Measurements from ENCODE around the gene FARP1. TPM values are rescaled to one million over a fixed set of nuclear protein-coding genes. Genes with fewer than 3 reads are reported as not detected.

Gene FARP1
- total RNA-seq, 4 donors from 2014 or later: 1.5 to 10.3 (median 6.4) TPM

- no peaks in the 10 kb centered on the region for H3K27me3 ChIP-seq
- DNase-seq: no peak
- no peak overlapping the region for H3K27ac ChIP-seq
- no peaks in the 10 kb centered on the region for H3K9me3 ChIP-seq
- WGBS, 2 donors: 63 to 69% methylated on average over 3 to 4 of the region's 4 CpGs
- intact Hi-C loops (cut with DNase I): no loop called here
- no peaks in the 10 kb centered on the region for H3K4me1 ChIP-seq
- no peak for TF ChIP-seq POLR2A (IDR thresholded peaks at IDR 0.05)
- no peak overlapping the region for H3K4me3 ChIP-seq
- no peaks in the 10 kb centered on the region for H3K36me3 ChIP-seq
Measured at GRCh38 chr13:98242403-98242802, 99.5 kb downstream of the FARP1 start.

DNA sequence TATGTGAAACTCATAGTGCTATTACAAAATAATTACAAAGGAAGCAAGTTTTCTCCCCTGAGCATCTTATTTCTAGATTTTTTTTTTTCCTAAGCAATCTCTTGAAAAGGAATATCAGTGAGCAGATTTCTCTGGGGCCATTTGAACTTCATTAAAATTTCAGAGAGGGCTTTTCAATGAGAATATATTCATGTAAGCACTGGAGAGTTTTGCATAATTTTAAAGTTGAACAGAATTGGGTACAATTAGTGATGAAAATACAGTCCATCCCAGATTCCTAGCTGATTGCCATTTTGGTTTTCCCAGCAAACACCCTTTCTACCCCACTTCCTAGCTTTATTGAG is 101.0 kb downstream of the FARP1 start:
- no peaks in the 10 kb centered on the region for H3K36me3 ChIP-seq
- H3K27me3 ChIP-seq: no peaks in the 10 kb centered on the region
- intact Hi-C loops (cut with DNase I): no loop called here
- H3K4me3 ChIP-seq: no peak overlapping the region
- no peak for DNase-seq
- H3K27ac ChIP-seq: no peak overlapping the region
- no peak for TF ChIP-seq POLR2A (IDR thresholded peaks at IDR 0.05)
- TF ChIP-seq, protein P1, sequence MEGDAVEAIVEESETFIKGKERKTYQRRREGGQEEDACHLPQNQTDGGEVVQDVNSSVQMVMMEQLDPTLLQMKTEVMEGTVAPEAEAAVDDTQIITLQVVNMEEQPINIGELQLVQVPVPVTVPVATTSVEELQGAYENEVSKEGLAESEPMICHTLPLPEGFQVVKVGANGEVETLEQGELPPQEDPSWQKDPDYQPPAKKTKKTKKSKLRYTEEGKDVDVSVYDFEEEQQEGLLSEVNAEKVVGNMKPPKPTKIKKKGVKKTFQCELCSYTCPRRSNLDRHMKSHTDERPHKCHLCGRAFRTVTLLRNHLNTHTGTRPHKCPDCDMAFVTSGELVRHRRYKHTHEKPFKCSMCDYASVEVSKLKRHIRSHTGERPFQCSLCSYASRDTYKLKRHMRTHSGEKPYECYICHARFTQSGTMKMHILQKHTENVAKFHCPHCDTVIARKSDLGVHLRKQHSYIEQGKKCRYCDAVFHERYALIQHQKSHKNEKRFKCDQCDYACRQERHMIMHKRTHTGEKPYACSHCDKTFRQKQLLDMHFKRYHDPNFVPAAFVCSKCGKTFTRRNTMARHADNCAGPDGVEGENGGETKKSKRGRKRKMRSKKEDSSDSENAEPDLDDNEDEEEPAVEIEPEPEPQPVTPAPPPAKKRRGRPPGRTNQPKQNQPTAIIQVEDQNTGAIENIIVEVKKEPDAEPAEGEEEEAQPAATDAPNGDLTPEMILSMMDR (IDR thresholded peaks at IDR 0.05): no peak
- no peaks in the 10 kb centered on the region for H3K4me1 ChIP-seq
- no peaks in the 10 kb centered on the region for H3K9me3 ChIP-seq

GRCh38 chr13:98246538-98247172 is 103.8 kb downstream of the FARP1 start:
- TF ChIP-seq POLR2A (IDR thresholded peaks at IDR 0.05): no peak
- TF ChIP-seq, protein P1 (IDR thresholded peaks at IDR 0.05): no peak
- no peaks in the 10 kb centered on the region for H3K4me1 ChIP-seq
- intact Hi-C loops (cut with DNase I): no loop called here
- WGBS, 2 donors: 69 to 92% methylated on average over 6 of the region's 11 CpGs
- H3K27me3 ChIP-seq: no peaks in the 10 kb centered on the region
- DNase-seq: no peak
- no peak overlapping the region for H3K4me3 ChIP-seq
- no peak overlapping the region for H3K27ac ChIP-seq
- H3K36me3 ChIP-seq: no peaks in the 10 kb centered on the region
- no peaks in the 10 kb centered on the region for H3K9me3 ChIP-seq

DNA sequence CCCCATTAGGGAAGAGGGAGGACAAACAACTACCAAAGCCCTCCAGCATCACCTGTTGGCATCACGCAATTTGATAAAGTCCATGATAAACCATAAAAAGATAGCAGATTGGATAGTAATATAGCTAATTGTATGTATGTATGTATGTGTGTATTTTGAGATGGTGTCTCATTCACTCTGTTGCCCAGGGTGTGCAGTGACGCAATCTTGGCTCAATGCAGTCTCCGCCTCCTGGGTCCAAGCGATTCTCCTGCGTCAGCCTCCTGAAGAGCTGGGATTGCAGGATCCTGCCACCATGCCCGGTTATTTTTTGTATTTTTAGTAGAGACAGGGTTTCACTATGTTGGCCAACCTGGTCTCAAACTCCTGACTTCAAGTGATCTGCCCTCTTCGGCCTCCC is 108.8 kb downstream of the FARP1 start:
- H3K4me3 ChIP-seq: no peak overlapping the region
- TF ChIP-seq, protein P1 (IDR thresholded peaks at IDR 0.05): no peak
- TF ChIP-seq POLR2A (IDR thresholded peaks at IDR 0.05): no peak
- intact Hi-C loops (cut with DNase I): no loop called here
- no peak overlapping the region for H3K27ac ChIP-seq
- H3K36me3 ChIP-seq: no peaks in the 10 kb centered on the region
- 86 to 95% methylated on average over 7 of the region's 7 CpGs for WGBS, 2 donors
- no peaks in the 10 kb centered on the region for H3K4me1 ChIP-seq
- H3K9me3 ChIP-seq: no peaks in the 10 kb centered on the region
- no peak for DNase-seq
- no peaks in the 10 kb centered on the region for H3K27me3 ChIP-seq

GRCh38 chr13:98252931-98253470 is 110.1 kb downstream of the FARP1 start:
- Histone ChIP-seq H3K4me1 (no peaks in the 10 kb centered on the region), H3K9me3 (no peaks in the 10 kb centered on the region), H3K36me3 (no peaks in the 10 kb centered on the region), H3K4me3 (no peak overlapping the region), H3K27me3 (no peaks in the 10 kb centered on the region), H3K27ac (no peak overlapping the region)
- no peak for DNase-seq
- WGBS, 2 donors: 57 to 66% methylated on average over 7 of the region's 7 CpGs
- intact Hi-C loops (cut with DNase I): no loop called here
- TF ChIP-seq, protein P1 (IDR thresholded peaks at IDR 0.05): no peak
- TF ChIP-seq POLR2A (IDR thresholded peaks at IDR 0.05): no peak

DNA sequence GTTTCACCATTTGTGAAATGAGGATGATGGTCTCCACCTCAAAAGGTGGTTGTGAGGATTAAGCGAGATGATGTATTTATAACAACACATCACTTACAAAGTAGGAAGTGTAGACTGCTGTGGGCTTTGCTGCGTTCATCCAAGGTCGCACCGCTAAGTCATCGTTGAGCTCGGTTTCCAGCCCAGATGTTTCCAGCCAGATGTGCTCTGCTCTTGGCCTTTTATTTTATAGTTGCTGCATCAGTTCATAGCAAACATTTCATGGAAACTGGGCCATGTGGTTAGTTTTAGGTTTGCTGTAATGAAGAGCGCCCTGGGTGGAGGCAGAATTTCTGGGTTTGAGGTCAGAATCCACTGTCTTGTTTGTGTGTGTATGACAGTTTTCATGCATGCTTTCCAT is 110.6 kb downstream of the FARP1 start:
- Histone ChIP-seq H3K4me1 (no peaks in the 10 kb centered on the region), H3K9me3 (no peaks in the 10 kb centered on the region), H3K36me3 (no peaks in the 10 kb centered on the region), H3K27ac (no peak overlapping the region), H3K27me3 (no peaks in the 10 kb centered on the region), H3K4me3 (no peak overlapping the region)
- 69 to 75% methylated on average over 6 of the region's 7 CpGs for WGBS, 2 donors
- DNase-seq: no peak
- TF ChIP-seq, protein P1 (IDR thresholded peaks at IDR 0.05): no peak
- TF ChIP-seq POLR2A (IDR thresholded peaks at IDR 0.05): no peak
- intact Hi-C loops (cut with DNase I): no loop called here
